ENCODE data around the gene TACC3. TPM values are rescaled to one million over a fixed set of nuclear protein-coding genes. Genes with fewer than 3 reads are reported as not detected.

Gene TACC3
- total and polyA plus RNA-seq, 3 experiments from 2014 or later: 45.5 to 129 (median 124) TPM

DNA sequence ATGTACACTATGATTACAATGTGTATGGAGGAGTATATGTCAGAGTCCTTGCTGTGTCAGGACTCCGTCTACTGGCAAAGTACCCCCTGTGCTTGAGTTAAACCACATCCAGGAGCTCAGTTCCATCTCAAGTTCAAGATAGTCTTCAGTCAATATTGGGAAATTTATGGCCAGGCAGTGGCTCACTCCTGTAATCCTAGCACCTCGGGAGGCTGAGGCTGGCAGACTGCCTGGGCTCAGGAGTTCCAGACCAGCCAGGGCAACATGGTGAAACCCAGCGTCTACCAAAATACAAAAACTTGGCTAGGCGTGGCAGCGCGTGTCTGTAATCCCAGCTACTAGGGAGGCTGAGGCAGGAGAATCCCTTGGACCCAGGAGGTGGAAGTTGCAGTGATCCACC is 15.0 kb upstream of the TACC3 start:
- Mint-ChIP-seq H3K4me1 (peaks cover 36 to 81% (median 64%) of the 10 kb centered on the region in 3 donors), H3K27me3 (peaks cover 0 to 2% of the 10 kb centered on the region in 2 donors), H3K36me3 (peaks cover 6 to 75% (median 11%) of the 10 kb centered on the region in 3 donors), H3K27ac (no peak overlapping the region), H3K4me3 (no peak overlapping the region), H3K9me3 (no peaks in the 10 kb centered on the region)
- Histone ChIP-seq H3K36me3 (ENCODE audit: insufficient read depth, low read length) (peaks cover 38% of the 10 kb centered on the region), H3K27ac (ENCODE audit: low read depth, low read length) (no peak overlapping the region), H3K27me3 (ENCODE audit: insufficient read depth, low read length, poor library complexity, severe bottlenecking) (no peaks in the 10 kb centered on the region), H3K4me1 (ENCODE audit: insufficient read depth, low read length) (peaks cover 26% of the 10 kb centered on the region), H3K9me3 (ENCODE audit: low read length) (no peaks in the 10 kb centered on the region), H3K4me3 (ENCODE audit: low read length) (no peak overlapping the region)
- ChIA-PET POLR2A (no interaction called here), CTCF (interaction anchor here (5.8 kb wide), 1 partner anchor 13 kb away, joined by 31 read pairs; no protein-coding TSS in a partner anchor)
- peak in 1 of 5 donors; percentile 29 for DNase-seq

- Histone ChIP-seq H3K9me3 (ENCODE audit: low read length) (no peaks in the 10 kb centered on the region), H3K36me3 (ENCODE audit: insufficient read depth, low read length) (peaks cover 25% of the 10 kb centered on the region), H3K27me3 (ENCODE audit: insufficient read depth, low read length, poor library complexity, severe bottlenecking) (no peaks in the 10 kb centered on the region), H3K4me1 (ENCODE audit: insufficient read depth, low read length) (peaks cover 33% of the 10 kb centered on the region), H3K27ac (ENCODE audit: low read depth, low read length) (no peak overlapping the region), H3K4me3 (ENCODE audit: low read length) (no peak overlapping the region)
- Mint-ChIP-seq H3K4me1 (peaks cover 43 to 77% (median 64%) of the 10 kb centered on the region in 3 donors), H3K9me3 (no peaks in the 10 kb centered on the region), H3K27me3 (peaks cover 0 to 2% of the 10 kb centered on the region in 2 donors), H3K4me3 (peak overlapping the region in 6 of 7 donors; percentile 13 to 41 (median 22)), H3K27ac (peak overlapping the region in 6 of 8 donors; percentile 38 to 88 (median 48)), H3K36me3 (peaks cover 0 to 65% (median 10%) of the 10 kb centered on the region in 3 donors)
- DNase-seq: no peak
- ChIA-PET POLR2A (interaction anchor here (1.0 to 1.5 kb wide), 3 partner anchors 13 to 460 kb away, joined by 3 to 7 read pairs (median 4); partner anchors contain the start of genes TACC3 and TMEM129), CTCF (interaction anchor here (0.8 to 8.1 kb wide), 3 partner anchors 13 to 18 kb away, joined by 3 to 92 read pairs (median 9); no protein-coding TSS in a partner anchor)
Observed at GRCh38 chr4:1708581-1708980, 12.7 kb upstream of the TACC3 start.

DNA sequence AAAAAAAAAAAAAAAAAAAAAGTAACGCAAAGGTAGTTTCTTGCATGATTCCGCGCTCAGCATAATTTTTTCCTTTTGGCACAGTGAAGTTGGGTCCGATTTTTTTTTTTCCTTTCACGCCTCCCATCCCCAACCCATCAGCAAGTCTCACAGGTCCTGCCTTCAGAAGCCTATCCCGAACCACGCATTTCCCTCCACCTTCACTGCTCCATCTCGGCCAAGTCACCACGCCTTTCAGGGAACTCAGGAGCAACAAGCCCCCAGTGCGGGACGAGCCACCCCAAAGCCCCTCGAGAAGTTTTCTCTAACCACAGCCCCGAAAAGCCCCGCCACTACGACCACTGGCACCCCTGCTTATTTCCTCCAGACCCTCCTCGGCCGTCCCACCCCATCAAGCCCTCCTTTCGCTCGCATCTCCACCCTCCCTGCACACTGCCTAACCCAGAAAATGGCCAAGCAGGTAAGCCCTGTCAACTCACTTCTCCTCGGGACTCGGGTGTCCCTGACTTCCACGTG is 10.2 kb upstream of the TACC3 start:
- Mint-ChIP-seq H3K36me3 (peaks cover 0 to 51% (median 6%) of the 10 kb centered on the region in 3 donors), H3K27ac (peak overlapping the region; percentile 87 to 100 (median 93)), H3K27me3 (peaks cover 0 to 2% of the 10 kb centered on the region in 2 donors), H3K9me3 (no peaks in the 10 kb centered on the region), H3K4me3 (peak overlapping the region; percentile 85 to 95 (median 92)), H3K4me1 (peaks cover 56 to 78% (median 69%) of the 10 kb centered on the region in 3 donors)
- Histone ChIP-seq H3K4me1 (ENCODE audit: insufficient read depth, low read length) (peaks cover 51% of the 10 kb centered on the region), H3K4me3 (ENCODE audit: low read length) (peak overlapping the region; percentile 97), H3K27ac (ENCODE audit: low read depth, low read length) (peak overlapping the region; percentile 90), H3K36me3 (ENCODE audit: insufficient read depth, low read length) (peaks cover 8% of the 10 kb centered on the region), H3K27me3 (ENCODE audit: insufficient read depth, low read length, poor library complexity, severe bottlenecking) (no peaks in the 10 kb centered on the region), H3K9me3 (ENCODE audit: low read length) (no peaks in the 10 kb centered on the region)
- CTCF ChIA-PET: interaction anchor here (2.0 to 8.1 kb wide), 2 partner anchors 11 to 16 kb away, joined by 20 to 92 read pairs; partner anchors contain the start of genes TACC3 and TMEM129
- peak in 1 of 5 donors; percentile 44 for DNase-seq
- POLR2A ChIA-PET: interaction anchor here (1.3 to 3.7 kb wide), 2 partner anchors 11 to 298 kb away, joined by 6 to 73 read pairs; partner anchors contain the start of genes TACC3 and TMEM129

DNA sequence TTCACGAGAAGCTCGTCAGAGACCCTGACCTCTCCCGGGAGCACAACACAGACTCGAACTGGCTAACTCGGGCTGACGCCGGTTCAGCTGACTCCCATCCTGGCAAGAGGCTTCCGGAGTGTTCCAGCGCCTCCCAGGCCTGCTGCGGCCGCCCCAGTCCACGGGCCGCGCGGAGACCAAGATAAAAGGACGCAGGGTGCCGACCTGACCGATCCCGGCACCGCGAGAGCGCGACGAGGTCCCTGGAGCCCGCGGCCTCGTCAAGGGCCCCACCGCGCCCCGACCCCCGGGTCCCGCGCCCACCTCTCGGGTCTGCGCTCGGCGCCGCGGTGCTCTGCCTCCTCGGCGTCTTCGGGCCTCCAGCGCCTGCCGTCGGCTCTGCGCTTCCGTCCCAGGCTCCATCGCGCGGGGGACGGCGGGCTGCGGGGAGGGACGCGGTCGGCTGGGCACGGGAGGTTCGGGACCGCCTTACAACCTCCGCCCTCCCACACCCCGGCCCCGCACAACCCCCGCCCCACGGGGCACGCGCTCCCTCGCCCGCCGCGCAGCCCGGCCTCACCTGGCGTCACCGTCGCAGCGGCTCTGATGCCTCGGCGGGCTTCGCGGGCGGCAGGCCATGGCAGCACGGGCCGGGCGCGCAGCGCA is 9.6 kb upstream of the TACC3 start:
- DNase-seq: peak in 3 of 5 donors; percentile 27 to 57 (median 39)
- peak overlapping the region; percentile 87 to 100 (median 93) for H3K27ac Mint-ChIP-seq
- peaks cover 0 to 50% (median 2%) of the 10 kb centered on the region in 3 donors for H3K36me3 Mint-ChIP-seq
- no peaks in the 10 kb centered on the region for H3K9me3 Mint-ChIP-seq
- CTCF ChIA-PET: interaction anchor here (1.0 to 8.1 kb wide), 5 partner anchors 10 to 444 kb away, joined by 3 to 92 read pairs (median 6); partner anchors contain the start of genes TACC3 and TMEM129
- Histone ChIP-seq H3K4me1 (ENCODE audit: insufficient read depth, low read length) (peaks cover 51% of the 10 kb centered on the region), H3K27ac (ENCODE audit: low read depth, low read length) (peak overlapping the region; percentile 90), H3K9me3 (ENCODE audit: low read length) (no peaks in the 10 kb centered on the region), H3K4me3 (ENCODE audit: low read length) (peak overlapping the region; percentile 97), H3K27me3 (ENCODE audit: insufficient read depth, low read length, poor library complexity, severe bottlenecking) (no peaks in the 10 kb centered on the region), H3K36me3 (ENCODE audit: insufficient read depth, low read length) (peaks cover 8% of the 10 kb centered on the region)
- H3K4me1 Mint-ChIP-seq: peaks cover 56 to 74% (median 65%) of the 10 kb centered on the region in 3 donors
- peaks cover 0 to 2% of the 10 kb centered on the region in 2 donors for H3K27me3 Mint-ChIP-seq
- peak overlapping the region; percentile 91 to 99 (median 94) for H3K4me3 Mint-ChIP-seq
- POLR2A ChIA-PET: interaction anchor here (0.7 to 3.7 kb wide), 10 partner anchors 10 to 757 kb away, joined by 3 to 73 read pairs (median 6); partner anchors contain the start of genes NSD2, RNF4, TACC3 and TMEM129

- Mint-ChIP-seq H3K27me3 (peaks cover 0 to 2% of the 10 kb centered on the region in 2 donors), H3K27ac (peak within 1 kb of the TSS; percentile 94 to 100 (median 98)), H3K4me3 (peak within 1 kb of the TSS; percentile 95 to 99 (median 96)), H3K36me3 (peaks cover 0 to 52% (median 2%) of the 10 kb centered on the region in 3 donors), H3K9me3 (no peaks in the 10 kb centered on the region), H3K4me1 (peaks cover 56 to 73% (median 65%) of the 10 kb centered on the region in 3 donors)
- H3K4me3 ChIP-seq (ENCODE audit: low read length): peak within 1 kb of the TSS; percentile 97
- no peaks in the 10 kb centered on the region for H3K9me3 ChIP-seq (ENCODE audit: low read length)
- CTCF ChIA-PET: interaction anchor here (0.6 to 8.1 kb wide), 6 partner anchors 10 to 444 kb away, joined by 3 to 92 read pairs (median 6); partner anchors contain the start of genes TACC3 and TMEM129
- H3K27ac ChIP-seq (ENCODE audit: low read depth, low read length): peak within 1 kb of the TSS; percentile 90
- H3K36me3 ChIP-seq (ENCODE audit: insufficient read depth, low read length): peaks cover 8% of the 10 kb centered on the region
- peaks cover 51% of the 10 kb centered on the region for H3K4me1 ChIP-seq (ENCODE audit: insufficient read depth, low read length)
- peak; percentile 98 to 99 (median 98) for DNase-seq
- H3K27me3 ChIP-seq (ENCODE audit: insufficient read depth, low read length, poor library complexity, severe bottlenecking): no peaks in the 10 kb centered on the region
- POLR2A ChIA-PET: interaction anchor here (0.6 to 3.7 kb wide), 11 partner anchors 10 to 1038 kb away, joined by 3 to 73 read pairs (median 6); partner anchors contain the start of genes ATP5ME, MYL5, NSD2 and RNF4
Observed at GRCh38 chr4:1712216-1713002, 8.9 kb upstream of the TACC3 start, which contains the start of gene SLBP. Gene SLBP (minus strand): TSS chr4:1712319. CDS start chr4:1712188, 131 bp downstream.

GRCh38 chr4:1713003-1713851 is 8.1 kb upstream of the TACC3 start:
- Histone ChIP-seq H3K27ac (ENCODE audit: low read depth, low read length) (peak overlapping the region; percentile 90), H3K4me1 (ENCODE audit: insufficient read depth, low read length) (peaks cover 51% of the 10 kb centered on the region), H3K4me3 (ENCODE audit: low read length) (peak overlapping the region; percentile 97), H3K36me3 (ENCODE audit: insufficient read depth, low read length) (peaks cover 8% of the 10 kb centered on the region), H3K9me3 (ENCODE audit: low read length) (no peaks in the 10 kb centered on the region), H3K27me3 (ENCODE audit: insufficient read depth, low read length, poor library complexity, severe bottlenecking) (no peaks in the 10 kb centered on the region)
- POLR2A ChIA-PET: interaction anchor here (0.7 to 3.7 kb wide), 5 partner anchors 9 to 157 kb away, joined by 3 to 73 read pairs (median 7); partner anchors contain the start of genes NSD2, TACC3 and TMEM129
- DNase-seq: no peak
- Mint-ChIP-seq H3K27me3 (peaks cover 0 to 2% of the 10 kb centered on the region in 2 donors), H3K4me1 (peaks cover 54 to 69% (median 62%) of the 10 kb centered on the region in 3 donors), H3K4me3 (peak overlapping the region; percentile 95 to 99 (median 96)), H3K9me3 (no peaks in the 10 kb centered on the region), H3K36me3 (peaks cover 0 to 52% (median 2%) of the 10 kb centered on the region in 3 donors), H3K27ac (peak overlapping the region; percentile 94 to 100 (median 98))
- CTCF ChIA-PET: interaction anchor here (1.3 to 8.1 kb wide), 3 partner anchors 9 to 18 kb away, joined by 6 to 92 read pairs (median 20); partner anchors contain the start of genes TACC3 and TMEM129

All from CD8-positive, alpha-beta memory T cell (primary cell).